ENCODE measurements around the gene SV2B. TPM values are rescaled to one million over a fixed set of nuclear protein-coding genes. Genes with fewer than 3 reads are reported as not detected.

SV2B gene
- total and polyA plus RNA-seq, 2 experiments from 2014 or later = 0.06 to 0.76 TPM

DNA sequence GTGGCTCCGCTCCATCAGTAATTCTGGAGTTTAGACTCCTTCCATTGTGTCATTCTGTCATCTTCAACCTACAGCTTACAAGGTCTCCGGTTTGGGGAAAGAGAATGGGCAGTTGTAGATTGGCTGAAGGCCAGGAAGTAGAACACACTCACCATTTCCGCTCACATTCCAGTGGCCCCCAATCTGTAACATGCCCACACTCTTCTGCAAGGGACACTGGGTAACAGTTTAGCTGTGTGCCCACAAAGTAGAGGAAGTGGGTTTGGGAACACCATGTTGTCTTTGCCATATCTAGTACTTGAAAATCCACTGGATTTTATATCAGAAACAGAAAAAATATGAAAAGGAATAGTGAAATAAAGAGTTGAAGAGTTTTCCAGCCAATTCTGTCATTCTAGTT is 153.5 kb downstream of the SV2B start:
- ATAC-seq (no peak), DNase-seq (ENCODE audit: low spot score) (no peak)
- H3K36me3 Mint-ChIP-seq (ENCODE audit: low read depth) = no peaks in the 10 kb centered on the region
- no peaks in the 10 kb centered on the region for H3K79me2 ChIP-seq (replicated peaks; ENCODE audit: insufficient read depth)
- no peak overlapping the region for H3K4me3 ChIP-seq
- 0 out of 2 replicates have a peak, but pooled peaks cover 4% of the 10 kb centered on the region for H3K9me2 ChIP-seq (ENCODE audit: insufficient read depth)
- no peak overlapping the region for H2AFZ ChIP-seq
- no peak overlapping the region for H3K4me2 ChIP-seq
- H3K27me3 Mint-ChIP-seq (ENCODE audit: insufficient read depth, low read depth, poor library complexity) = peaks cover 6% of the 10 kb centered on the region
- H3K27me3 ChIP-seq (ENCODE audit: insufficient read depth) = no peaks in the 10 kb centered on the region
- no peaks in the 10 kb centered on the region for H3F3A ChIP-seq (replicated peaks; ENCODE audit: low read depth)
- no peak overlapping the region for H3K27ac ChIP-seq (ENCODE audit: low read depth)
- TF ChIP-seq ZNF114 (CRISPR knock-in tag; IDR thresholded peaks at IDR 0.05) = no peak
- no peak for TF ChIP-seq ZNF331 (CRISPR knock-in tag; IDR thresholded peaks at IDR 0.05; ENCODE audit: low read depth)
- TF ChIP-seq CREB1 (CRISPR knock-in tag; IDR thresholded peaks at IDR 0.05; ENCODE audit: low read depth) = no peak
- TF ChIP-seq, protein P1, sequence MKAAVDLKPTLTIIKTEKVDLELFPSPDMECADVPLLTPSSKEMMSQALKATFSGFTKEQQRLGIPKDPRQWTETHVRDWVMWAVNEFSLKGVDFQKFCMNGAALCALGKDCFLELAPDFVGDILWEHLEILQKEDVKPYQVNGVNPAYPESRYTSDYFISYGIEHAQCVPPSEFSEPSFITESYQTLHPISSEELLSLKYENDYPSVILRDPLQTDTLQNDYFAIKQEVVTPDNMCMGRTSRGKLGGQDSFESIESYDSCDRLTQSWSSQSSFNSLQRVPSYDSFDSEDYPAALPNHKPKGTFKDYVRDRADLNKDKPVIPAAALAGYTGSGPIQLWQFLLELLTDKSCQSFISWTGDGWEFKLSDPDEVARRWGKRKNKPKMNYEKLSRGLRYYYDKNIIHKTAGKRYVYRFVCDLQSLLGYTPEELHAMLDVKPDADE (IDR thresholded peaks at IDR 0.05) = no peak
- TF ChIP-seq POLR2AphosphoS5 (IDR thresholded peaks at IDR 0.05; ENCODE audit: low read depth) = no peak
- TF ChIP-seq, protein P2, sequence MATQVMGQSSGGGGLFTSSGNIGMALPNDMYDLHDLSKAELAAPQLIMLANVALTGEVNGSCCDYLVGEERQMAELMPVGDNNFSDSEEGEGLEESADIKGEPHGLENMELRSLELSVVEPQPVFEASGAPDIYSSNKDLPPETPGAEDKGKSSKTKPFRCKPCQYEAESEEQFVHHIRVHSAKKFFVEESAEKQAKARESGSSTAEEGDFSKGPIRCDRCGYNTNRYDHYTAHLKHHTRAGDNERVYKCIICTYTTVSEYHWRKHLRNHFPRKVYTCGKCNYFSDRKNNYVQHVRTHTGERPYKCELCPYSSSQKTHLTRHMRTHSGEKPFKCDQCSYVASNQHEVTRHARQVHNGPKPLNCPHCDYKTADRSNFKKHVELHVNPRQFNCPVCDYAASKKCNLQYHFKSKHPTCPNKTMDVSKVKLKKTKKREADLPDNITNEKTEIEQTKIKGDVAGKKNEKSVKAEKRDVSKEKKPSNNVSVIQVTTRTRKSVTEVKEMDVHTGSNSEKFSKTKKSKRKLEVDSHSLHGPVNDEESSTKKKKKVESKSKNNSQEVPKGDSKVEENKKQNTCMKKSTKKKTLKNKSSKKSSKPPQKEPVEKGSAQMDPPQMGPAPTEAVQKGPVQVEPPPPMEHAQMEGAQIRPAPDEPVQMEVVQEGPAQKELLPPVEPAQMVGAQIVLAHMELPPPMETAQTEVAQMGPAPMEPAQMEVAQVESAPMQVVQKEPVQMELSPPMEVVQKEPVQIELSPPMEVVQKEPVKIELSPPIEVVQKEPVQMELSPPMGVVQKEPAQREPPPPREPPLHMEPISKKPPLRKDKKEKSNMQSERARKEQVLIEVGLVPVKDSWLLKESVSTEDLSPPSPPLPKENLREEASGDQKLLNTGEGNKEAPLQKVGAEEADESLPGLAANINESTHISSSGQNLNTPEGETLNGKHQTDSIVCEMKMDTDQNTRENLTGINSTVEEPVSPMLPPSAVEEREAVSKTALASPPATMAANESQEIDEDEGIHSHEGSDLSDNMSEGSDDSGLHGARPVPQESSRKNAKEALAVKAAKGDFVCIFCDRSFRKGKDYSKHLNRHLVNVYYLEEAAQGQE (IDR thresholded peaks at IDR 0.05; ENCODE audit: unreplicated experiment) = no peak
- TF ChIP-seq, protein P3, sequence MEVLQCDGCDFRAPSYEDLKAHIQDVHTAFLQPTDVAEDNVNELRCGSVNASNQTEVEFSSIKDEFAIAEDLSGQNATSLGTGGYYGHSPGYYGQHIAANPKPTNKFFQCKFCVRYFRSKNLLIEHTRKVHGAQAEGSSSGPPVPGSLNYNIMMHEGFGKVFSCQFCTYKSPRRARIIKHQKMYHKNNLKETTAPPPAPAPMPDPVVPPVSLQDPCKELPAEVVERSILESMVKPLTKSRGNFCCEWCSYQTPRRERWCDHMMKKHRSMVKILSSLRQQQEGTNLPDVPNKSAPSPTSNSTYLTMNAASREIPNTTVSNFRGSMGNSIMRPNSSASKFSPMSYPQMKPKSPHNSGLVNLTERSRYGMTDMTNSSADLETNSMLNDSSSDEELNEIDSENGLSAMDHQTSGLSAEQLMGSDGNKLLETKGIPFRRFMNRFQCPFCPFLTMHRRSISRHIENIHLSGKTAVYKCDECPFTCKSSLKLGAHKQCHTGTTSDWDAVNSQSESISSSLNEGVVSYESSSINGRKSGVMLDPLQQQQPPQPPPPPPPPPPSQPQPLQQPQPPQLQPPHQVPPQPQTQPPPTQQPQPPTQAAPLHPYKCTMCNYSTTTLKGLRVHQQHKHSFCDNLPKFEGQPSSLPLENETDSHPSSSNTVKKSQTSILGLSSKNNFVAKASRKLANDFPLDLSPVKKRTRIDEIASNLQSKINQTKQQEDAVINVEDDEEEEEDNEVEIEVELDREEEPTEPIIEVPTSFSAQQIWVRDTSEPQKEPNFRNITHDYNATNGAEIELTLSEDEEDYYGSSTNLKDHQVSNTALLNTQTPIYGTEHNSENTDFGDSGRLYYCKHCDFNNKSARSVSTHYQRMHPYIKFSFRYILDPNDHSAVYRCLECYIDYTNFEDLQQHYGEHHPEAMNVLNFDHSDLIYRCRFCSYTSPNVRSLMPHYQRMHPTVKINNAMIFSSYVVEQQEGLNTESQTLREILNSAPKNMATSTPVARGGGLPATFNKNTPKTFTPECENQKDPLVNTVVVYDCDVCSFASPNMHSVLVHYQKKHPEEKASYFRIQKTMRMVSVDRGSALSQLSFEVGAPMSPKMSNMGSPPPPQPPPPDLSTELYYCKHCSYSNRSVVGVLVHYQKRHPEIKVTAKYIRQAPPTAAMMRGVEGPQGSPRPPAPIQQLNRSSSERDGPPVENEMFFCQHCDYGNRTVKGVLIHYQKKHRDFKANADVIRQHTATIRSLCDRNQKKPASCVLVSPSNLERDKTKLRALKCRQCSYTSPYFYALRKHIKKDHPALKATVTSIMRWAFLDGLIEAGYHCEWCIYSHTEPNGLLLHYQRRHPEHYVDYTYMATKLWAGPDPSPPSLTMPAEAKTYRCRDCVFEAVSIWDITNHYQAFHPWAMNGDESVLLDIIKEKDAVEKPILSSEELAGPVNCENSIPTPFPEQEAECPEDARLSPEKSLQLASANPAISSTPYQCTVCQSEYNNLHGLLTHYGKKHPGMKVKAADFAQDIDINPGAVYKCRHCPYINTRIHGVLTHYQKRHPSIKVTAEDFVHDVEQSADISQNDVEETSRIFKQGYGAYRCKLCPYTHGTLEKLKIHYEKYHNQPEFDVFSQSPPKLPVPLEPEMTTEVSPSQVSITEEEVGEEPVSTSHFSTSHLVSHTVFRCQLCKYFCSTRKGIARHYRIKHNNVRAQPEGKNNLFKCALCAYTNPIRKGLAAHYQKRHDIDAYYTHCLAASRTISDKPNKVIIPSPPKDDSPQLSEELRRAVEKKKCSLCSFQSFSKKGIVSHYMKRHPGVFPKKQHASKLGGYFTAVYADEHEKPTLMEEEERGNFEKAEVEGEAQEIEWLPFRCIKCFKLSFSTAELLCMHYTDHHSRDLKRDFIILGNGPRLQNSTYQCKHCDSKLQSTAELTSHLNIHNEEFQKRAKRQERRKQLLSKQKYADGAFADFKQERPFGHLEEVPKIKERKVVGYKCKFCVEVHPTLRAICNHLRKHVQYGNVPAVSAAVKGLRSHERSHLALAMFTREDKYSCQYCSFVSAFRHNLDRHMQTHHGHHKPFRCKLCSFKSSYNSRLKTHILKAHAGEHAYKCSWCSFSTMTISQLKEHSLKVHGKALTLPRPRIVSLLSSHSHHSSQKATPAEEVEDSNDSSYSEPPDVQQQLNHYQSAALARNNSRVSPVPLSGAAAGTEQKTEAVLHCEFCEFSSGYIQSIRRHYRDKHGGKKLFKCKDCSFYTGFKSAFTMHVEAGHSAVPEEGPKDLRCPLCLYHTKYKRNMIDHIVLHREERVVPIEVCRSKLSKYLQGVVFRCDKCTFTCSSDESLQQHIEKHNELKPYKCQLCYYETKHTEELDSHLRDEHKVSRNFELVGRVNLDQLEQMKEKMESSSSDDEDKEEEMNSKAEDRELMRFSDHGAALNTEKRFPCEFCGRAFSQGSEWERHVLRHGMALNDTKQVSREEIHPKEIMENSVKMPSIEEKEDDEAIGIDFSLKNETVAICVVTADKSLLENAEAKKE (CRISPR knock-in tag; IDR thresholded peaks at IDR 0.05) = no peak
- TF ChIP-seq JUNB (IDR thresholded peaks at IDR 0.05; ENCODE audit: unreplicated experiment) = no peak
- TF ChIP-seq, protein P4, sequence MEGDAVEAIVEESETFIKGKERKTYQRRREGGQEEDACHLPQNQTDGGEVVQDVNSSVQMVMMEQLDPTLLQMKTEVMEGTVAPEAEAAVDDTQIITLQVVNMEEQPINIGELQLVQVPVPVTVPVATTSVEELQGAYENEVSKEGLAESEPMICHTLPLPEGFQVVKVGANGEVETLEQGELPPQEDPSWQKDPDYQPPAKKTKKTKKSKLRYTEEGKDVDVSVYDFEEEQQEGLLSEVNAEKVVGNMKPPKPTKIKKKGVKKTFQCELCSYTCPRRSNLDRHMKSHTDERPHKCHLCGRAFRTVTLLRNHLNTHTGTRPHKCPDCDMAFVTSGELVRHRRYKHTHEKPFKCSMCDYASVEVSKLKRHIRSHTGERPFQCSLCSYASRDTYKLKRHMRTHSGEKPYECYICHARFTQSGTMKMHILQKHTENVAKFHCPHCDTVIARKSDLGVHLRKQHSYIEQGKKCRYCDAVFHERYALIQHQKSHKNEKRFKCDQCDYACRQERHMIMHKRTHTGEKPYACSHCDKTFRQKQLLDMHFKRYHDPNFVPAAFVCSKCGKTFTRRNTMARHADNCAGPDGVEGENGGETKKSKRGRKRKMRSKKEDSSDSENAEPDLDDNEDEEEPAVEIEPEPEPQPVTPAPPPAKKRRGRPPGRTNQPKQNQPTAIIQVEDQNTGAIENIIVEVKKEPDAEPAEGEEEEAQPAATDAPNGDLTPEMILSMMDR (conservative IDR thresholded peaks at IDR 0.05; ENCODE audit: low read depth in 2 of 2) = no peak
- no peak for TF ChIP-seq NANOG (IDR thresholded peaks at IDR 0.05; ENCODE audit: borderline replicate concordance)
- TF ChIP-seq EZH2phosphoT487 (IDR thresholded peaks at IDR 0.05; ENCODE audit: unreplicated experiment) = no peak
- no peak for TF ChIP-seq STAT1 (IDR thresholded peaks at IDR 0.05; ENCODE audit: unreplicated experiment)
- no peak overlapping the region for H3K27ac Mint-ChIP-seq
- no peaks in the 10 kb centered on the region for H3K9me3 Mint-ChIP-seq
- no peaks in the 10 kb centered on the region for H3K4me1 ChIP-seq (ENCODE audit: insufficient read depth)
- H3K36me3 ChIP-seq (ENCODE audit: insufficient read depth) = no peaks in the 10 kb centered on the region
- no peak overlapping the region for H3K4me3 Mint-ChIP-seq
- H4K20me1 ChIP-seq (replicated peaks; ENCODE audit: insufficient read depth) = no peaks in the 10 kb centered on the region; the same call in 1 of the 2 replicates
- H3K4me1 Mint-ChIP-seq = no peaks in the 10 kb centered on the region
